GM18519 (cell line): ENCODE data around the gene NSUN4.
A peak's percentile ranks its signal among the peaks of the same experiment; 100 is the strongest.
"Not testable (repeated sequence)": the region's sequence is repeated elsewhere in the genome, so short reads cannot be mapped to it uniquely, and the experiment has no call there.

Experiments used
- ATAC-seq: cut with Tn5 transposase; IDR thresholded peaks from one replicate; pipeline ENCODE4 v1.9.1; 2021; ENCODE audit warnings: mild to moderate bottlenecking, moderate library complexity; ENCODE audit not compliant: unreplicated experiment, low FRiP score

NSUN4 gene

GRCh38 chr1:46340404-46341221 lies at the start of gene NSUN4:
TSS of gene NSUN4 (plus strand) at chr1:46340807. CDS start at chr1:46340827, 20 bp downstream.
- peak; percentile 74 for ATAC-seq

GRCh38 chr1:46295306-46295705 lies 45.3 kb upstream of the NSUN4 start:
- no peak for ATAC-seq

- no peak for ATAC-seq
Observed at GRCh38 chr1:46298387-46298786, 42.2 kb upstream of the NSUN4 start.

GRCh38 chr1:46300673-46301405 lies 39.8 kb upstream of the NSUN4 start:
- no peak for ATAC-seq

GRCh38 chr1:46301406-46301807 lies 39.2 kb upstream of the NSUN4 start:
- no peak for ATAC-seq

DNA sequence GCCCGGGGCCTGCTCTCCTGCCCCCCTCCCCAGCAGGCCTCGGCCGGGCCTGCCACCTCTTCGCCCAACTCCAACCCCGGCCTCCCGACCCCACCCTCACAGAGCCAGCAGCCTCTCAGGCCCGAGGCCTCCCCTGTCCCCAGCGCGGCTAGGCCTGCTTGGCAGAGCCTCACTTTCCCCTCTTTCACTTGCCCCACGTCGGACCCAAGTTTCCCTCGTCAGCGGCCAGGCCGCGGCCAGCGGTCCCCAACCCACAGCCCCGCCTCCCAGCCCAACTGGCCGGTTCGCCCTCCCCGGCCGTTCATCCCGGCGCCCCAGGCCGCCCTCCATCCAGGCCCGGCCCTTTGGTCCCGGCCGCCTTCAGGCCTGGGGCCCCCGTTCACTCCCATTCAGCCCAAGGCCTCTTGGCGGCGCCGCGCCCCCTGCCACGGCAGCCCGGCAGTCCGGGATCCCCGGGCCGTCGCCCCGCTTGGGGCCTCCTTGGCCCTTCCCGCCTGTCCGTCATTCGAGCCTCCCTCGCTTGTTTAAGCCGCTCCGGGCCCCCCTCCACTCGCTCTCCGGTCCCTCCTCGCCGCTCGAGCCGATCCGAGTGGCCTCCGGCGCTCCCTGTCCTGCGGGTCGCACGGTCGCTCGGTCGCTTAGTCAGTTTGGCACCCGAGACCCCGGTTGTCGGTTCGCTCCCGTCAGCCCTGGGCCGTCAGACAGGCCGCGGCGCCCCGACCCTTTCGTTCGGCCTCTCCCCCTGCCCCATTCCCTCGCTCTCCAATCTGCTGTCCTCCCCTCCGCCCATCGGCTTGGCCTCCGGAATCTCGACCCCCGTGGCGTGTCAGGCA lies 38.6 kb upstream of the NSUN4 start:
- ATAC-seq = no peak

GRCh38 chr1:46302641-46303037 lies 38.0 kb upstream of the NSUN4 start:
- peak; percentile 7 for ATAC-seq

- peak; percentile 76 for ATAC-seq
Observed at GRCh38 chr1:46303038-46303871, 37.4 kb upstream of the NSUN4 start, which contains the start of the genes LRRC41 and UQCRH. TSS of gene LRRC41 (minus strand) at chr1:46303616. CDS start at chr1:46303322, 294 bp downstream. TSS of gene UQCRH (plus strand) at chr1:46303698. CDS start at chr1:46303767, 69 bp downstream.

DNA sequence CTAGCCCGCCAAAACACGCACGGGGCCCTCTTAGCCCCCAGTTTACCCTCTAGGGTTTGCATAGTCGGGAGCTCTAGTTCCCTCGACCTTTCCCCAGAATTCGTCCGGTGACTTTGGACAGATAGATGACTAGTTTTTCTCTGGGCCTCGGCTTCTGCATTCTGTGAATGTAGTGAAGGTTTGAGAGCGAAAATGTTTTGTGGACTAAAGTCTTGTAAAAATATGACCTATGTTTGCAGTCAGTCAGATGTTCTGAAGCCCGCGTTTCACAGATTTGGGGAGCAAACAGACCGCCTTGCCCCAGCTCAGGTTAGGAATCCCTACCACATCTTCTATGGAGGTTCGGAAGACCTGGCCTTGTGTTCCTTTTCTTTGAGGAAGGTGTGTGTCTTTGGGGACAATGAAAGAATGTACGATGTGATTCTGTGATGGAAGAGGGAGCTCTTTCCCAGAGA lies 36.7 kb upstream of the NSUN4 start:
- ATAC-seq = no peak

- ATAC-seq = no peak
Observed at GRCh38 chr1:46306159-46306530, 34.5 kb upstream of the NSUN4 start.

DNA sequence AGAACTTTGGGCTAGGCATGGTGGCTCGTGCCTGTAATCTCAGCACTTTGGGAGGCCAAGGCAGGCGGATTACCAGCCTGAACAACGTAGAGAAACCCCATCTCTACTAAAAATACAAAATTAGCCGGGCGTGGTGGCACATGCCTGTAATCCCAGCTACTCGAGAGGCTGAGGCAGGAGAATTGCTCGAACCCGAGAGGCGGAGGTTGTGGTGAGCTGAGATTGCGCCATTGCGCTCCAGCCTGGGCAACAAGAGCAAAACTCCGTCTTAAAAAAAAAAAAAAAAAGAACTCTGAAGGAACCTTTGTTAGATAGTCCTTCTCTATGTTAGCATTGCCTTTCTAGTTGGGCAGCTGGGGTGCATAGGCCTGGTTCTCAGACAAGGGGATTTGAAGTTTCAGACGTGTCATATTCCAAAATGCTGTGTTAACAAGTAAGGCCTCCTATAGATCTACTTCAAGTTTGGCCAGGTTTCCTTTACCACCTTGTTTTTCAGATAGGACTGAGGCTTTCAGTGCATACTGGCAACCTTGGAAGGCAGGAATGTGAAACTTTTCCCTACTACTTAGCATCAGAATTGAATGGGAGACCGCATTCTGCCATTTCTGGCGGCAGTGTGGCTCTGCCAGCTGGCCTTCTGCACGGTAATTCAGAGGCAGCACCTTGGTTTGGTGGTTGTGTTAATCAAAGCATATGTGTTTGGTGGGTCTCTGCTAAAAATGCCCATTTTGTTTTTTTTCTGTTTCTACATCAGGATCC lies 31.0 kb upstream of the NSUN4 start:
- ATAC-seq = no peak

DNA sequence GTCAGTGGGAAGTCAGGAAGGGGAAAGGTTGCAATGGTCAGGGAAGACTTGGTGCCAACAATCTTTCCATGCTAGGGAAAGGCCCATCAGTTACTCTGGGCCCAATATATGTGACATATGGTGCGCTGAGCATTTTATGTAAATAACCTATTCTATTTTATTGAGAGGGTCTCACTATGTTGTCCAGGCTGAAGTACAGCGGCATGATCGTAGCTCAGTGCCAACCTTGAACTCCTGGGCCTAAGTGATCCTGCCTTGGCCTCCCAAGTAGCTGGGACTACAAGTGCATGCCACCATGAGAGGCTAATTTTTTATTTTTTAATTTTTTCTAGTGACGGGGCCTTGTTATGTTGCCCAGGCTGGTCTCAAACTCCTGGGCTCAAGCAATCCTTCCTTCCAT lies 30.3 kb upstream of the NSUN4 start:
- no peak for ATAC-seq

DNA sequence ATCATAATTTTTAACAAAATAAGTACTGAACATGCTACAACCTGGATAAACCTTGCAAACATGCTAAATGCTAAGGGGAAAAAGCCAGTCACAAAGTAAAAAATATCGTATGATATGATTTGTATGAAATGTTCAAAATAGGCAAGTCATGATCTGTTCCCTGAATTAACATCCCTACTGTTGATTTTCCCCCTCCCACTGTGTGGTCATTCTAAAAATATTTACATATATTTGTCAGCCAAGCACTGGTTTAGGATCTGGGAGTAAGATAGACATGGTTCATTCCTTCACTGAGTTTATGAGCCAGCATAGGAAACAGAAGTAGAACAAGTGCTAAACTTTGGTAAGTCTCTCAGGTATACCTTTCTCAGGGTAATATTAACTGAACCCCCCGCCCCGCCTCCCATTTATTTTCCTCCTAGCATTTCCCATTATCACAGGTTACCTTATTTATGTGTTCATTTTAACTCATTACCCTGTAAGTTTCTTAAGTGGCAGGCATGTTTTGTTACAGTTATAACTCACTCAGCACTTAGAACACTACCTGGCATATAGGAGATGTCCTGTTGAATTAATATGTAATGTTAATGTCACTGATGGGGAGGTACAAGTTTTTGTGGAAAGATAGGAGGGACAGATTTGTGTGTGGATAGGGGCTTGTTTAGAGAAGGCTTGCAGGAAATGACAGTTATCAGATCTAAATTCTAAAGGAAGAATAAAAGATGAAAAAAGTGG lies 24.8 kb upstream of the NSUN4 start:
- no peak for ATAC-seq

- no peak for ATAC-seq
Observed at GRCh38 chr1:46317323-46317722, 23.3 kb upstream of the NSUN4 start.

DNA sequence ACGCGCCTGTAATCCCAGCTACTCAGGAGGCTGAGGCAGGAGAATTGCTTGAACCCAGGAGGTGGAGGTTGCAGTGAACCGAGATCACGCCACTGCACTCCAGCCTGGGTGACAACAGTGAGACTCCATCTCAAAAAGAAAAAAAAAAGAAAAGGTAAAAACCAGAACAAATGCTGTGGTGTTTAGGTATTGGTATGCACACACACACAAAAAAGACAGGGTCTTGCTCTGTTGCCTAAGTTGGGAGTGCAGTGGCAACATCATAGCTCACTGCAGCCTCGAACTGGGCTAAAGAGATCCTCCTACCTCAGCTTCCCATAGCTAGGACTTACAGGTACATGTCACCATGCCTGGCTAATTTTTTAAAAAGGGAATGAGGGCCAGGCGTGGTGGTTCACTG lies 21.3 kb upstream of the NSUN4 start:
- not testable (repeated sequence) for ATAC-seq

GRCh38 chr1:46319960-46320914 lies 20.4 kb upstream of the NSUN4 start:
- not testable (repeated sequence) for ATAC-seq

GRCh38 chr1:46322191-46322590 lies 18.4 kb upstream of the NSUN4 start:
- not testable (repeated sequence) for ATAC-seq
